ENCODE data around the gene FOXN3. TPM values are rescaled to one million over a fixed set of nuclear protein-coding genes. Genes with fewer than 3 reads are reported as not detected.

Gene FOXN3
- total and polyA plus RNA-seq, 10 of the 15 experiments (the other 5 are each of a cell fraction or from before 2014, with no cell fraction given), result 4.5 to 68.9 (median 29.7) TPM

GRCh38 chr14:89455412-89455811, 38.4 kb upstream of the FOXN3 start (continued):
- TF ChIP-seq ZNF687 (IDR thresholded peaks at IDR 0.05) (no peak), NR2C1 (IDR thresholded peaks at IDR 0.05) (no peak), REST (IDR thresholded peaks at IDR 0.05; ENCODE audit: low read depth, low read length) (no peak), KAT2A (conservative IDR thresholded peaks at IDR 0.05; ENCODE audit: control insufficient read depth, low read depth, low read length) (no peak), ZNF217 (IDR thresholded peaks at IDR 0.05) (no peak), NRF1 (conservative IDR thresholded peaks at IDR 0.05; ENCODE audit: low read depth, low read length) (no peak)
